ENCODE data around the gene PRKAG1. TPM values are rescaled to one million over a fixed set of nuclear protein-coding genes. Genes with fewer than 3 reads are reported as not detected.

PRKAG1 gene
- total and polyA plus RNA-seq, 8 donors = 18.2 to 33.4 (median 26.3) TPM

GRCh38 chr12:48968467-48968866 is 50.1 kb downstream of the PRKAG1 start:
- H3K36me3 ChIP-seq = no peaks in the 10 kb centered on the region
- TF ChIP-seq CTCF (IDR thresholded peaks at IDR 0.05) = no peak
- H3K27me3 ChIP-seq = peaks cover 0 to 9% (median 3%) of the 10 kb centered on the region in 4 donors
- DNase-seq = no peak
- intact Hi-C loops (cut with DNase I) = no loop called here
- no peak for FAIRE-seq
- no peak overlapping the region for H3K27ac ChIP-seq
- 71 to 75% methylated on average over 3 of the region's 3 CpGs for WGBS, 2 donors
- no peaks in the 10 kb centered on the region for H3K9me3 ChIP-seq
- H3K4me3 ChIP-seq = no peak overlapping the region
- ATAC-seq = no peak
- no peaks in the 10 kb centered on the region for H3K4me1 ChIP-seq

- no peaks in the 10 kb centered on the region for H3K9me3 ChIP-seq
- DNase-seq (no peak), FAIRE-seq (no peak), ATAC-seq (no peak)
- intact Hi-C loops (cut with DNase I) = no loop called here
- peaks cover 0 to 9% (median 3%) of the 10 kb centered on the region in 4 donors for H3K27me3 ChIP-seq
- H3K4me1 ChIP-seq = no peaks in the 10 kb centered on the region
- H3K36me3 ChIP-seq = no peaks in the 10 kb centered on the region
- H3K27ac ChIP-seq = no peak overlapping the region
- 76 to 85% methylated on average over 7 of the region's 7 CpGs for WGBS, 2 donors
- no peak overlapping the region for H3K4me3 ChIP-seq
- no peak for TF ChIP-seq CTCF (IDR thresholded peaks at IDR 0.05)
Observed at GRCh38 chr12:48967991-48968390, 50.6 kb downstream of the PRKAG1 start.

GRCh38 chr12:48966177-48966895 is 52.2 kb downstream of the PRKAG1 start:
- no peaks in the 10 kb centered on the region for H3K36me3 ChIP-seq
- H3K9me3 ChIP-seq = no peaks in the 10 kb centered on the region
- H3K4me3 ChIP-seq = no peak overlapping the region
- H3K4me1 ChIP-seq = no peaks in the 10 kb centered on the region
- no peak for TF ChIP-seq CTCF (IDR thresholded peaks at IDR 0.05)
- WGBS, 2 donors = 66 to 71% methylated on average over 20 of the region's 20 CpGs
- no peak overlapping the region for H3K27ac ChIP-seq
- FAIRE-seq = no peak
- intact Hi-C loops (cut with DNase I) = no loop called here
- no peak for ATAC-seq
- H3K27me3 ChIP-seq = peaks cover 0 to 9% (median 3%) of the 10 kb centered on the region in 4 donors
- DNase-seq = no peak

- ATAC-seq (no peak), DNase-seq (no peak), FAIRE-seq (no peak)
- Histone ChIP-seq H3K36me3 (no peaks in the 10 kb centered on the region), H3K27ac (no peak overlapping the region), H3K4me1 (no peaks in the 10 kb centered on the region), H3K9me3 (no peaks in the 10 kb centered on the region), H3K27me3 (peaks cover 0 to 3% (median 2%) of the 10 kb centered on the region in 4 donors), H3K4me3 (no peak overlapping the region)
- intact Hi-C loops (cut with DNase I) = no loop called here
- no peak for TF ChIP-seq CTCF (IDR thresholded peaks at IDR 0.05)
Observed at GRCh38 chr12:48965298-48965838, 53.2 kb downstream of the PRKAG1 start.

- Histone ChIP-seq H3K27me3 (no peaks in the 10 kb centered on the region), H3K27ac (no peak overlapping the region), H3K4me3 (no peak overlapping the region), H3K9me3 (no peaks in the 10 kb centered on the region), H3K4me1 (peaks cover 0 to 7% (median 0%) of the 10 kb centered on the region in 3 donors), H3K36me3 (no peaks in the 10 kb centered on the region)
- intact Hi-C loops (cut with DNase I) = no loop called here
- FAIRE-seq = no peak
- DNase-seq = no peak
- no peak for TF ChIP-seq CTCF (IDR thresholded peaks at IDR 0.05)
- ATAC-seq = no peak
Observed at GRCh38 chr12:48961801-48962200, 56.8 kb downstream of the PRKAG1 start.

All from pancreas (tissue), 10 donors.